Astrocyte of the cerebellum (primary cell): ENCODE data around the gene DISC1.

Experiments used
- DNase-seq: peaks from one replicate; pipeline ENCODE4 v3.0.0-alpha.2; 2011; ENCODE audit warnings: low read depth
- H3K4me3 ChIP-seq: 2 replicates; pipeline ENCODE4 v1.5.1; 2011; ENCODE audit warnings: mild to moderate bottlenecking, low read depth, low read length, moderate library complexity
- CTCF ChIP-seq: IDR thresholded peaks from 2 replicates; pipeline ENCODE4 v1.5.1; 2012; ENCODE audit warnings: low read length, low read depth, moderate library complexity, mild to moderate bottlenecking; ENCODE audit errors: missing control alignments
- in situ Hi-C: cut with HindIII; loops from 2 replicates; pipeline ENCODE4 v1.10.0; 2017; ENCODE audit warnings: low sequenced_read_pairs

Gene DISC1

DNA sequence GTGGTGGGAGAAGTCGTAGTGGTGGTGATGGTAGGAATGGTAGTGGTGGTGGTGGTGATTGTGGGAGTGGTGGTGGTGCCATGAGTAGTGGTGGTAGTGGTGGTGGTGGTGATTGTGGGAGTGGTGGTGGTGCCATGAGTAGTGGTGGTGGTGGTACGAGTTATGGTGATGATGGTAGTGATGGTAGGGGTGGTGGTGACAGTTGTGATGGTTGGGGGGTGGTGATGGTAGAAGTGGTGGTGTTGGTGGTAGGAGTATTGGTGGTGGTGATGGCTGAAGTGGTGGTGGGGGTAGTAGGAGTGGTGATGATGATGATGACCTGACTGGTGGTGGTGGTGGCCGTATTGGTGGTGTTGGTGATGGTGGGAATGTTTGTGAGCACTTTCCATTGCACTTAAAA, 107.1 kb downstream of the DISC1 start:
- in situ Hi-C loops, result no loop called here
- TF ChIP-seq CTCF, result no peak
- DNase-seq, result no peak
- no peak overlapping the region for H3K4me3 ChIP-seq

DNA sequence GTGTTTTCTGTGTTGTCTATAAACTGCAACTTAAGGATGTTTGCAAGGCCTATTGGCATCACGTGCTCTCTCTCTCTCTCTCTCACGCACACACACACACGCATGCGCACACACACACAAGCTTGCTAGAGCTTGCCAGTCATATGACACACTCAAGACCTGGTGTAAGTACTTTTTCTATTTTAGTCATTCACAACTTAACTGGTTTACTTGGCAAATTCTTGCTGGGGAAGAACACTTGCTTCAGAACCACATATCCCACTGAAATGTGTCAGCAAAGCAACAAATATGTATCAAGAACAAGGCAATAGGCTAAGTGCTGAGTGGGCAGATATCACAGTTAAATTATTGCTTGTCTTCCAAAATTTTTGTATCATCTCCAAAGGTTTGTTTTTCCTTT, 107.8 kb downstream of the DISC1 start:
- DNase-seq, result no peak
- TF ChIP-seq CTCF, result no peak
- no peak overlapping the region for H3K4me3 ChIP-seq
- in situ Hi-C loops, result no loop called here

- no peak for TF ChIP-seq CTCF
- in situ Hi-C loops, result no loop called here
- H3K4me3 ChIP-seq, result no peak overlapping the region
- no peak for DNase-seq
Observed at GRCh38 chr1:231735411-231735810, 108.8 kb downstream of the DISC1 start.

DNA sequence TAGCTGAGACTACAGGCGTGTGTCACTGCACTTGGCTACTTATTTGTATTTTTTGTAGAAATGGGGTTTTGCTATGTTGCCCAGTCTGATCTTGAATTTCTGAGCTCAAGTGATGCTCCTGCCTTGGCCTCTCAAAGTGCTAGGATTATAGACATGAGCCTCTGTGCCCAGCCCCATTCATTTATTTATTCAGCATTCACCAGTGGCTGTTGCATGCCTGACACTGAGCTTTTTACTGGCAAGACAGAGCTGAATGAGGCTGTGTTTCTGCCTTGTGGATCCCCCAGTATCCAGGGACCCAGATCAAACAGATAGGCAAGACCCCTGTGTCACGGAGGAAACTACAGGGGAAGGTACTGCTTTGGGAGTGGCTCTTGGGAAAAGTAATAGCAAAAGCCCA, 109.4 kb downstream of the DISC1 start:
- no peak overlapping the region for H3K4me3 ChIP-seq
- no peak for TF ChIP-seq CTCF
- in situ Hi-C loops, result no loop called here
- no peak for DNase-seq

DNA sequence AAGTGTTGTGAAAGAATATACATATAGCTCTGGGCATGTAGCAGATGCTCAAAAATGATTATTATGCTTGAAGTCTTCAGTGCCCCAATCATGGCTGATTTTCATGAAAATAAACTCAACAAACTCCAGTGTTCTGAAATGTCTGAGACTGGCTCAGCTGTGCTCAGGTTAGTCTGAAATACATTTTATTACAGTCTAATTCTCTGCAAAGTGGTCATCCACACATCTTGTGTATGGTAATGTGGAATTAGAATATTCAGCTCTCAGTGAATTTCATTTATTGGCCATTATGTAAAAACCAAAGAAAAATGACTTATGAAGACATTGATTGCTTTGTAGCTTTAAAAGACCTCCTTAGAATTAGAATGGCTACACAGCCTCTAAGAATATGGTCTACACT, 109.9 kb downstream of the DISC1 start:
- no peak for TF ChIP-seq CTCF
- in situ Hi-C loops, result no loop called here
- H3K4me3 ChIP-seq, result no peak overlapping the region
- no peak for DNase-seq

- TF ChIP-seq CTCF, result no peak
- in situ Hi-C loops, result no loop called here
- DNase-seq, result no peak
- no peak overlapping the region for H3K4me3 ChIP-seq
Observed at GRCh38 chr1:231738554-231738953, 112.0 kb downstream of the DISC1 start.

GRCh38 chr1:231743966-231744365, 117.4 kb downstream of the DISC1 start:
- TF ChIP-seq CTCF, result no peak
- DNase-seq, result no peak
- no peak overlapping the region for H3K4me3 ChIP-seq
- in situ Hi-C loops, result no loop called here
